Muscle of back (tissue), 11 donors: ENCODE data around the gene CCDC80. TPM values are rescaled to one million over a fixed set of nuclear protein-coding genes. Genes with fewer than 3 reads are reported as not detected.

Experiments used
- DNase-seq, 3 donors: peaks; one replicate each; pipeline versions ENCODE4 v3.0.0 to v3.0.0-alpha.2; 2013
- polyA plus RNA-seq, 10 donors: library from polyadenylated mRNA; unstranded; fragments of 120-200 nt; gene quantifications; one replicate each; pipeline ENCODE4 v1.2.1, GENCODE V29; 2013; ENCODE audit not compliant: insufficient read length in 10 of 10

CCDC80 gene
- polyA plus RNA-seq, 10 donors = 66.4 to 165 (median 107) TPM

GRCh38 chr3:112634786-112635541 lies 6.0 kb downstream of the CCDC80 start:
- no peak for DNase-seq

- DNase-seq = peak in 2 of 3 donors; percentile 40 to 70
These were observed 7.2 kb downstream of the CCDC80 start for GRCh38 chr3:112633757-112634156.

GRCh38 chr3:112633191-112633590 lies 7.8 kb downstream of the CCDC80 start:
- no peak for DNase-seq

DNA sequence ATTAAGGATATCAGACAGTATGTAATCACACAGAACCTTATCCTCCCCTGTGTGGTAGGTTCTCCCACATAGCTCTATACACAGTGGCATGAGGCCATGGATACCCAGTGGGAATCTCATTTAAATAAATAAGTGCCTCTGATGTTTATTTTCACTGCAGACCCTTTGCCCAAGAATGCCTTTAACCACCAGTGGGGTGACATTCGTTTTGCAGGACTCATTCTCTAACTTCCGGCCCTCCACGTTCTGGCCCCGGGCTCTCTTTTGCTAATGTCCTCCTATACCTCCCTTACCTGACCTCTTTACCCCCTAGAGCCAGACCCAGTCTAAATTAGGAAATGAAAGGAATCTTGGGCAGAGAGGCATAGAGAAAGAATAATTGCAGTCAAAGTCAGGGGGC lies 8.3 kb downstream of the CCDC80 start:
- DNase-seq = no peak

GRCh38 chr3:112631257-112631656 lies 9.7 kb downstream of the CCDC80 start:
- no peak for DNase-seq

DNA sequence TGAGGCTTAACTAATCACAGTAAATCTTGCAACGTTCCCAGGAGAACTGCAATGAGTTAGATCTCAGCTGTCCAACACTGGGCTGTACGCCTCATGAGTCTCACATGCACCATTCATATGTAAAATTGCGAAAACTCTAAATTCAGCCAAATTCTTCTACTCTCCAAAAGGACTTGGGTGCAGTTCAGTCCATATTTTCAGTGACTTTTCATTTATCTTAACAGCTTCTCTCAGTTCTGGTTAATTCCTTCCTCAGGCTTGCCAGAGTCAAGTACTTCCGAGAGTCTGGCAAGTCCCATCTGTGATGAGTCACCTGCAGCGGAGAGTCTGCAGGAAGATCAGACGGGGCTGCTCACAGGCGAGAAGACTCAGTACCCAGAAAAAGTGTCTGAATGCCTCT lies 11.5 kb downstream of the CCDC80 start:
- peak; percentile 86 to 92 (median 87) for DNase-seq

DNA sequence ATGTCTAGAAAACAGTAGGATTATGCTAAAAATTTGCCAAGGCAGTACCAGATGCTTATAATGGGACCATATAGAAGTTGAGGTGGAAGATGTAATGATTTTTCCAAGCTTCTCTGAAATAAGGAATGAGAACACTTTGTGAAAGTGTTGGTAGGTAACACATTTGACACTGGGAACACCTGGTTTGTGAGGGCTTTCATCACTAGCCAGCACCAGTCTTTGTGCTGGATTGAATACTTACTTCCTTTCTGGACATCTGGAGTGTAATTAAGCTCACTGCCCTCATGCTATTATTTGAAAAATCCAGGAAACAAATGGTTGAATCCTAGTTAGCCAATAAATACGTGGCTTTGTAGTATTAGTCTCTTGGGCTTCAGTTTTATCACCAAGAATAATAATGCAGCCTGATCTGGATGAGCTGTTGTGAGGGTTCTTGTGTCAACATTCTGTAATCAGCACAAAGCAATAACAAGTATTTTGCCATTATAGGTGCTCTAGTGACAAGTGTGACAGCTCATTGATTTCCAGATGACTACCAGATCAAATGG lies 12.9 kb downstream of the CCDC80 start:
- DNase-seq = peak in 1 of 3 donors; percentile 53

GRCh38 chr3:112627419-112627818 lies 13.5 kb downstream of the CCDC80 start:
- DNase-seq = peak in 2 of 3 donors; percentile 63 to 68

DNA sequence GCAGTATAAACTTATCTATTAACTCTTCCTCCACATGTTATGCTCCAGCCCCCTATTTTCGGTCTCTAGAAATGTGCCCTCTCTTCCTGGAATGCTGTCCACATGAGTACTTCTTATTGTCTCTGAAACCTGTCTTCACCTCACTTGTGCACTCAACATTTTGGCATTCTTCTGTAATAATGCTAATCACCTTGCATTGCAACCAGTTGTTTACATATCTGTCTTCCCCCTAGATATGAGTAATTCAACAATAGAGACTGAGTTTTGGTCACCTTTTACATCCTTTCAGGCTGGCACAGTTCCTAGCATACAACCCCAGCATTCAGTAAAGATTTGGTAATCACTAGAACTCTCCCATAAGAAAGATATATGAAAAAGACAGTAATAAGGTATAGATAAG lies 17.2 kb downstream of the CCDC80 start:
- DNase-seq = no peak

DNA sequence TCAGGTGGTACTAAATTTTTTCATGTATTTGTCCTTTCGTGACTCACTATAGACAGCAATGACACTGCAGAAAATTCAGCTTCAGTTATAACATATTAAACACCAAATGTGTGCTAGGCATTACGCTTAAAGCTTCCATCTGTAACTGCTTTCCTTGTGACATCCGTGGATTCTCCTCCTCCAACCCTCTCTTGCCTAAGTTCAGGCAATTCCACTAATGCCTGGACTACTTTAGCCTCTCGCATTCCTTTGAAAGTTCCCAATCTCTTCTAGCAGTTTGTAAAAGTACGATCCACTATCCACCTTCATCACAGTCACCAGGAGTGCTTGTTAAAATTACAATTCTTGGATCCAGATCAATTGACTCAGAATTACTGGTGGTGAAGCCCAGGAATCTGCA lies 17.7 kb downstream of the CCDC80 start:
- DNase-seq = no peak

DNA sequence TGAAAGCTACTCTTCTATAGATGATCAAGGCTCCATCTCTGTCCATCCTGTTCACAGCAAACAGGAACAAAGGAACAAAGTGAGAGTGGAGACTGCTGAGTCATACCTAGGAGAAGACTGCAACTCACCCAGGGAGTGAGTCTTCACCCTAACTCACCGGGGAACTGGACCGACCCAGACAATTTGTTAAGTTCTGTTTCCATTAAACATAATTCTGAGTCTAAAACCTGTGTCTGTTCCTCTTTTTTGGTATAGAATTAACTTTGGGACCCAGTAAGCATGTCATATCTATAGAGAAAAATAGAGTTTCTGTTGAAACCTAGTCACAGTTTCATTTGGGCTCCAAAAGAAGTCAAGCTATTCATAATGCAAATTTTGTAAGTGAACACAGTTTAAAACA lies 21.6 kb downstream of the CCDC80 start:
- DNase-seq = no peak

DNA sequence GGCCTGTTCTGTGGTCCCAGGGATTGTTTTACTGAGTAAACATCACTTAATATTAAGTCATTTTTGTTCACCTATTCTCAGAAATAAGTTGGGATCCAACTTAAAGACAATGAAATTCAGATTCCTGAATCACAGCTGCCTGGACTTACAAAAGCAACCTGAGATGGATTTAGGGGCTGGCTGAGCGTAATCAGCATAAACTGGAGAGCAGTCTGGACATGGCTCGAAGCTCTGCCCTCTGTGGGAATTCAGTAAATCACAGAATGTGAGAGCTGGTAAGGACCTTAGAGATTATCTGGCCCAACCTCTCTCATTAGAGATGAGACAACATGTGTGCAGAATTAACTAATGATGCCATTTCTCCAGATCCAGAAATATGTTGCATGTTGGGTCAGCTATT lies 23.7 kb downstream of the CCDC80 start:
- DNase-seq = no peak

- peak in 1 of 3 donors; percentile 56 for DNase-seq
These were observed 24.8 kb downstream of the CCDC80 start for GRCh38 chr3:112615989-112616731.

DNA sequence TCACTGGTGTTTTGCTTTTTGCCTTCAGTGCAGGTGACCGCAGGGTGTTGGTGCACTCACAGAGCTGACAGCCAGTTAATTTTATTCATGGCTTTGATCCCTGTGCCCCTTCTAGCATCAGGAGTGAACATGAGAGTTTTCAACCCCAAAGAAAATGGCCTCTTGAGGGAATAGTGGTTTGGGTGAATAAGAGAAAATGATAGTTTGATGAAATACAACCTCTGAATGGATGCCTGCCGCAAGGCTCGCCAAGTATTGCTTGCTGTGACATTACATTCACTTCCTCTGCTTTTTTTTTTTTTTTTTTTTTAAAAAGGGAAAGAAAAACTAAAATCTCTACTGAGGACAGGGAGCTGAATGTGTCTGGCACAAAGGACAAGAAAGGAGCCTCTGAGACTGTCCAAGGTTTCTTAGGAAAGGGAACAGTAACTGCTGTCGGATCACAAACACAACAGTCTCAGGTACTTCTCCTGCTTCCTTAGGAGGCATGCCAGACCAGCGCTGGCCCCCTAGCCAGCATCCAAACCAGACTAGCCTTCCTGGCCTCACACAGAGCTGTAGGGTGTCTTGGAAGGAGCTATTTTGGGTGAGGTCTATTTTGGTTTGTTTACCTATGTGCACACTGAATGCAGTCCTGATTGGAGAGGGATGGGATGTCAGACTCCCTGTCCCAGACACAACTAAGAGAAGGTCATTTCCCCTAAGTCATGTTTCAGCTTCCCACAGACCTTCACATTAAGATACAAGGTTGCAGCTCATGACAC lies 29.0 kb downstream of the CCDC80 start:
- DNase-seq = no peak

DNA sequence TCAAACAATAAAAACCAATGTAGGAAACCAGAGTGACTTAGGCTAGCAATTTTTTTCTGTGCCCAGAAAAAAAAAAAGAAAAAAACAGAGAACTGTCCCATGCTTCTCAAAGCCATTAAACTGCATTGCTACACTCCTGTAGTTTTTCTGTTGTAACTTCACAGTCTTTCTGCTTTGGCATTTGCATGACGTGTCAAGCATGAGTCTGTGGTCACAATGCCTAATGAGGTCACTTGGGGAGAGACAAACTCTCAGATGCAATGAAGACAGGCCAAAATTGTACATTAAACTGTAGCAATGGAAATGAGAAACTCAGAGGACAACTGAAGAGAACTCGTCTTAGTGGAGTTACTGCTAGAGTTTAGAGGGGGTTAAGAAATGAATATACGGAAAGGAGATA lies 30.8 kb downstream of the CCDC80 start:
- no peak for DNase-seq

- DNase-seq = no peak
These were observed 33.1 kb downstream of the CCDC80 start for GRCh38 chr3:112607863-112608262.

DNA sequence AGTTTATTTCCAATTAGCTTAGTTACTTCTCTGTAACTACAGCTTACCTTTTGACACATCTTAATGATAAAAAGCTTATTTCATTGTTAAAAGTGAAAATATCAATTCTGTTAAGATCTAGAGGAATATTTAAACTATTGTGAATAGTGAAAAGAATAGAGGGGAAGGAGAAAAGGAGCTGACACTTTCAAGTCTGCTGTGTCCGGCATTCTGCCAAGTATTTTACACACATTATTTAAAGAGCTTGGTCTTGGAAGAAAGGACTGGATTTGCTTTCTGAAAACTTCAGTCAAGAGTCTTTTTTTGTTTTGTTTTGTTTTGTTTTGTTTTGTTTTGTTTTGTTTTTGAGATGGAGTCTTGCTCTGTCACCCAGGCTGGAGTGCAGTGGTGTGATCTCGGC lies 34.8 kb downstream of the CCDC80 start:
- no peak for DNase-seq

DNA sequence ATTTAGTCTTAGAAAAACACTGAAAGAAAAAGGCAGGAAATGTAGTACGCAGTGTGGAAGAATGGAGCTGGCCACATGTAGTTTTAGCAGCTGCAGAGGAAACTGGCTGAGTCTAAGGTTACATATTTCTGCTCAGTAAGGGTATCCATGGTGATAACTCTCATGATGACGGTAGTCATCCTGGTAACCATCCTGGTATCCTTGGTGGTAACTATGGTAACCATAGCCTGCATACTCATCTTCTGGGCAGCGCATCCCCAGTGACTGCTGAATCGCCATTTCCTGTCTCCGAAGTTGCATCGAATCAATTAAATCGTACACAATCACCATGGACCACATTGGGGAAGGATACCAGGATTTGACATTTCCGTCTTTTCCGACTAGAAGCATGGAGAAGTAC lies 35.7 kb downstream of the CCDC80 start:
- DNase-seq = peak; percentile 34 to 85 (median 72)

DNA sequence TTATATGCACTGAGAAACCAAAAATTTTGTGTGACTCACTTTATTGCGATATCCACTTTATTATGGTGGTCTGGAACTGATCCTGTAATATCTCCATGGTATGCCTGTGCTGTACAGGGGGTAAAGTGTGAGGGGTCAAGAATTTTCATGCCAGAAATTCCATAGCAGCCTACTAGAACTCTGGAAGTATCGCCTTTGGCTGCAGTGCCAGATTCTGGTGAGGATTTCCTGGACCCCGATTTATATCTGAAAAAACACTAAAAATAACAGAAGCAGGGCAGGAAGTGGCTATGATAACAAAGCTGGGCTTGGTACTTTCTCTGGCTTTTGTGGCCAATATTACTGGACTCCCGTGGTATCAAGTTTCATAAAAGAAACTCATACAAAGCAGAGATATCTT lies 36.4 kb downstream of the CCDC80 start:
- DNase-seq = peak in 2 of 3 donors; percentile 20 to 58

DNA sequence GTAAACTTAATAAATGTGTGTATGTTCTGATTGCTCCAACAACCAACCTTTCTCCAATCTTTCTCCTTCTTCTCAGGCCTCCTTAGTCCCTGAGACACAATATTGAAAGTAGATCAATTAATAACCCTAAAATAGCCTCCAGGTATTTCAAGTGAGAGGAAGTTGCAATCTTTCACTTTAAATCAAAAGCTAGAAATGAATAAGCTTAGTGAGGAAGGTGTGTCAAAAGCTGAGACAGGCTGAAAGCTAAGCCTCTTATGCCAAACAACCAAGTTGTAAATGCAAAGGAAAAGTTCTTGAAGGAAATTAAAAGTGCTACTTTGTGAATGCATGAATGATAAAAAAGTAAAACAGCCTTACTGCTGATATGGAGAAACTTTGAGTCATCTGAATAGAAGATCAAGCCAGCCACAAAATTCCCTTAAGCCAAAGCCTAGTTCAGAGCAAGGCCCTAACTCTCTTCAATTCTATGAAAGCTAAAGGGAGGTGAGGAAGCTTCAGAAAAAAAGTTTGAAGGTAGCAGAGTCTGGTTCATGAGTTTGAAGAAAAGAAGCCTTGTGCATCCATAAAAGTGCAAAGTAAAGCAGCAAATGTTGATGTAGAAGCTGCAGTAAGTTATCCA lies 38.6 kb downstream of the CCDC80 start:
- DNase-seq = no peak

DNA sequence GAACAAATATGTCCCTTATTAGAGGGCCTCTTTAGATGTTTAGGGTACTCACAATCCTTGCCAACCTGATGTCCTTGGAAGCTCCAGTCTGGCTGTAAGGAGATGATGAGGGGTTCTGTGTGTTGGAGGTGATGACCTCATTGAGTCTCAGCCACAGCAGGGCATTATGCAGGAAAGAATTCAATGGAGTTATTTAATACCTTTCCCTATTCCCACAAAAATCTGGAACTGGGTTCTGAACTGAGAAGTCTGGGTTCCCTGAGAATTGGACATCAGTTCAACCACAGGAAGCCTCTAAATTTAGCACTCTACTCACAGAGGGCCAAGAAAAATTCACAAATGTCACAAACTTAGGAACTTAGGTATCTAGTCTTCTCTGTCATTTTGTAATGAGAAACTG lies 42.2 kb downstream of the CCDC80 start:
- no peak for DNase-seq

DNA sequence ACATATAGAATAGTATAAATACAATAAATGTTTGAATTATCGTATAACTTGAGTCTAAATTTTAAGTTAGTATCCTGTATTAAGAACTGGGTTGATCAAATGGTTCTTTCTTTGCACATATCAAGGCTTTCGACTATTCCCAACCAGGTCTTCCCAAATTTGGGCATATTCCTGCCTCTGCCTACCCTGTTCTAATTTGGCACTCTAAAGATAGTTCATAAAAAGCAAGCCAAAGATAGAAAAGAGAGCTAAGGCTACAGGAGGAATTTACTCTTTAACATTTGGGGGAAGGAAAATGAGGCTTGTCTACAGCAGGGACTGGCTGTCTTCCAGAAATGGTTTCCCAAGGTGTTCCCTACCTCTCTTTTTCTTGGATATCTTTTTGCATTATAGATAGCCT lies 43.0 kb downstream of the CCDC80 start:
- no peak for DNase-seq
